ENCODE measurements around the gene TYW5.

Gene TYW5

GRCh38 chr2:199896617-199897016, 58.7 kb downstream of the TYW5 start:
- H3K27ac Mint-ChIP-seq: no peak overlapping the region
- no peak overlapping the region for H3K4me3 Mint-ChIP-seq
- no peaks in the 10 kb centered on the region for H3K36me3 Mint-ChIP-seq (ENCODE audit: low read depth)
- peaks cover 3% of the 10 kb centered on the region for H3K9me3 Mint-ChIP-seq
- peaks cover 4% of the 10 kb centered on the region for H3K27me3 Mint-ChIP-seq (ENCODE audit: low read depth, poor library complexity)
- no peak for DNase-seq
- no peaks in the 10 kb centered on the region for H3K4me1 Mint-ChIP-seq
- no peak for TF ChIP-seq CTCF (IDR thresholded peaks at IDR 0.05)

DNA sequence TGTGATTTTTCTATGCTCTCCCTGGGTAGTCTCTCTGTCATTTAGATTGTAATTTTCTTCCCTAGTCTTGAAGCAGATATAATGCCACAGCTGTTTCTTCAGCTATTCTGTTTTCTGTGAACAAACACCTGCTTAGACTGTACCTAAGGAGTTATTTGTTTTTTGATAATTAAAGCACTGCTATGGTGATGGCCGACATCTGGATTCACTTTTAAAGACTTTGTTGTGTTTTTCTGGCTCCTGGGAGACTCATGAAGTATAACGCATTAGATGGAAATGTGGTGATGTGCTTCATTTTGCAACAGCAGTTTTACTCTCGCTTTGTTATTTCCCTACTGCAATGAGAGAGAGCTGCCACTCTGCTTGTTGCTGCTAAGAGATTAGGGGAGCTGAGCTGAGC, 59.9 kb downstream of the TYW5 start:
- Mint-ChIP-seq H3K4me1 (no peaks in the 10 kb centered on the region), H3K4me3 (no peak overlapping the region), H3K36me3 (ENCODE audit: low read depth) (no peaks in the 10 kb centered on the region), H3K27me3 (ENCODE audit: low read depth, poor library complexity) (peaks cover 4% of the 10 kb centered on the region), H3K9me3 (peaks cover 3% of the 10 kb centered on the region), H3K27ac (no peak overlapping the region)
- TF ChIP-seq CTCF (IDR thresholded peaks at IDR 0.05): no peak
- no peak for DNase-seq

GRCh38 chr2:199883474-199884212, 71.6 kb downstream of the TYW5 start:
- Mint-ChIP-seq H3K9me3 (peaks cover 1% of the 10 kb centered on the region), H3K4me3 (no peak overlapping the region), H3K27ac (no peak overlapping the region), H3K36me3 (ENCODE audit: low read depth) (peaks cover 6% of the 10 kb centered on the region), H3K27me3 (ENCODE audit: low read depth, poor library complexity) (no peaks in the 10 kb centered on the region), H3K4me1 (no peaks in the 10 kb centered on the region)
- DNase-seq: no peak
- no peak for TF ChIP-seq CTCF (IDR thresholded peaks at IDR 0.05)

DNA sequence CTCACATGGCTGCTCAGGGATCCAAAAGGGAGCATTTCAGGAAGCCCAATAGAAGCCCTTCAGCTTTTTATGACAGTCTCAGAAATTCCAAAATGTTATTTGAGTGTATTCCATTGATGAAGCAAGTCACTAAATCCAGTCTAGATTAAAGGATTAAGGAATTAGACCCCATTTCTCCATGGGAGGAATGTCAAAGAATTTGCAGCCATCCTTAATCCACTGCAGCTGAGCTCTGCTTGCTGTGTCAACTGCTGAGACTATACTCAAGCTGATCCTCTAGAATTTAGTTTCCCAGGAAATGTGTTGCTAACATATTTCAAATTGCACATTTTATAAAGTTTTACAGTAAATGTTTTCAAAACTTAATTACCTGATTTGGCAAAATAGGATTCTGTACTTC, 72.6 kb downstream of the TYW5 start:
- DNase-seq: no peak
- Mint-ChIP-seq H3K4me1 (no peaks in the 10 kb centered on the region), H3K27ac (no peak overlapping the region), H3K36me3 (ENCODE audit: low read depth) (peaks cover 9% of the 10 kb centered on the region), H3K9me3 (peaks cover 8% of the 10 kb centered on the region), H3K27me3 (ENCODE audit: low read depth, poor library complexity) (no peaks in the 10 kb centered on the region), H3K4me3 (no peak overlapping the region)
- no peak for TF ChIP-seq CTCF (IDR thresholded peaks at IDR 0.05)

All from nephron progenitor cell (in vitro differentiated cells).